NB4 (cell line): ENCODE results near the gene JAG2.

Experiments used
- DNase-seq: peaks from one replicate; pipeline ENCODE4 v3.0.0; 2010; ENCODE audit warnings: low read depth
- H3K4me3 ChIP-seq: one replicate; pipeline ENCODE4 v1.5.1; 2011; ENCODE audit warnings: mild to moderate bottlenecking, low read depth, low read length, moderate library complexity
- CTCF ChIP-seq: IDR thresholded peaks from one replicate; pipeline ENCODE4 v1.5.1; 2012; ENCODE audit warnings: low read depth, low read length
- MAX ChIP-seq: IDR thresholded peaks from 2 replicates; pipeline ENCODE4 v1.6.1; 2011; ENCODE audit warnings: low read depth, low read length
- MYC ChIP-seq: IDR thresholded peaks from 2 replicates; pipeline ENCODE4 v1.6.1; 2011; ENCODE audit warnings: low read depth, low read length
- POLR2A ChIP-seq: IDR thresholded peaks from 2 replicates; pipeline ENCODE4 v1.6.1; 2011; ENCODE audit warnings: mild to moderate bottlenecking; ENCODE audit not compliant: insufficient read length; ENCODE audit errors: extremely low read depth

Gene JAG2

GRCh38 chr14:105154476-105154871, 14.1 kb downstream of the JAG2 start:
- TF ChIP-seq CTCF (no peak), MYC (no peak), POLR2A (no peak), MAX (no peak)
- DNase-seq: no peak
- no peak overlapping the region for H3K4me3 ChIP-seq

- H3K4me3 ChIP-seq: no peak overlapping the region
- TF ChIP-seq CTCF: no peak
- TF ChIP-seq MAX: no peak
- no peak for TF ChIP-seq POLR2A
- DNase-seq: no peak
Measured at GRCh38 chr14:105153739-105154475, 14.7 kb downstream of the JAG2 start.

DNA sequence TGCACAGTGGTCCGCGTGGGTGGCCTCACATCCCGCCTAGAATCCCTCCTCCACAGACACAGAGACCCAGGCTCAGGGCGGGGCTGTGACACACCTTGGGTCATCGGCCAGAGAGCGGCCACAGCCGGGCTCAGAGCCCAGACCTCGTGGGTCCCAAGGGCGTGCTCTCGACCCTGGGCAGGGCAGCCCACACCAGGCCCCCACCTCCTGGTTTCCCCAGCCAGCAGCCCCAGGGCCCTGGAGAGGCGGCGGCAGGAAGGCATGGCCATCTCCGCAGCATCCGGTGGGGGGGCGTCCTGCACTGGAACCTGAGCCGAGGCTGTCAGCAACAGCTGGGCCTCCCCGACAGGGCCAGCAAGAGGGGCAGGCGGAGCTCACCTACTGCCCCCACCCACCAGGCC, 15.2 kb downstream of the JAG2 start:
- H3K4me3 ChIP-seq: no peak overlapping the region
- peak; percentile 36 for DNase-seq
- TF ChIP-seq CTCF (no peak), MAX (no peak), MYC (no peak), POLR2A (no peak)

- no peak for DNase-seq
- no peak overlapping the region for H3K4me3 ChIP-seq
- no peak for TF ChIP-seq POLR2A
- TF ChIP-seq MYC: no peak
- TF ChIP-seq CTCF: no peak
- no peak for TF ChIP-seq MAX
Measured at GRCh38 chr14:105152794-105153241, 15.8 kb downstream of the JAG2 start.

DNA sequence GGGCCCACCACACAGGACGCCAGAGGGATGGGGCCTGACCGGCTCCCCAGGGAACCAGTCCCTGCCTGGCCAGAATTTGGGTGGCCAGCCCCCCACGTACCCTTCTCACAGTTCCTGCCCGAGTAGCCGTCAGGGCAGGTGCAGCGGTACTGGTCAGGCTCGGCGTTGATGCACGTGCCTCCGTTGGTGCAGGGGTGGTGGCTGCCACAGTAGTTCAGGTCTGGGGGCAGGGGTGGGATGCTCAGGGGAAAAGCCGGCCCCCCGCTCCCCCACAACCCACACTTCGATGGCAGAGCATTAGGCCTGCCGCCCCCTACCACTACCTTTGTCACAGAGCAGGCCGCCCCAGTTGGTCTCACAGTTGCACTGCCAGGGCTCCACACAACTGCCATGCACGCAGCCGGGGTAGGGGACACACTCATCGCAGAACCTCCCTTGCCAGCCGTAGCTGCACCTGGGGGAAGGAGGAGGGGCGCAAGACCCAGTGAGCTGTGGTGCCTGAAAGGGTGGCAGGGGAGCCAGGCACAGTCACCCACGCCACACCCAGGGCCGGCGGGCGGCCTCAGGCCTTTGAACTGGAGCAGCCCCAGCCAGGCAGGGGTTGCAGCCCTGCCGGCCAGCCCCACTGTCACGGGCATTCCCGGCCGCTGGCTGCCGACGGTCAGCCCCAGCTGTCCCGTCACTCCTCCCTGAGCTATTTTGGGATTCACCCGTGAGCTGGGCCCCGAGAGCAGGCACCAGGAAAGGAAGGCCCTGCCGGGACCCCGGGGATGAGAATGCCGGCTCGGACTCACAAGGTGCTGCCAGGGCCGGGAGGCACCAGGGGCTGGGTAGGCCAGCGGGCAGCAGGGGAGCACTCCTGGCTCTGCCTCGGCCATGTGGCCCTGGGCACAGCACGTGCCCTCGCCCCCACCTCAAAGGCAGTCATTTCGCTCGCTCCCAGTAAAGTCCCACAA, 16.5 kb downstream of the JAG2 start:
- DNase-seq: no peak
- no peak for TF ChIP-seq CTCF
- no peak for TF ChIP-seq POLR2A
- TF ChIP-seq MAX: no peak
- TF ChIP-seq MYC: no peak
- no peak overlapping the region for H3K4me3 ChIP-seq
